Activated naive CD4-positive, alpha-beta T cell (primary cell): ENCODE data around the gene VPS33B.

Source experiments
- DNase-seq, 4 experiments: peaks; one replicate each; lab custom pipeline; 2025; lab: John Stamatoyannopoulos, UW

Gene VPS33B

GRCh38 chr15:90952901-90953677 is 69.3 kb downstream of the VPS33B start:
- no peak for DNase-seq

- DNase-seq, result no peak
Measured at GRCh38 chr15:90950676-90951075, 71.7 kb downstream of the VPS33B start.

DNA sequence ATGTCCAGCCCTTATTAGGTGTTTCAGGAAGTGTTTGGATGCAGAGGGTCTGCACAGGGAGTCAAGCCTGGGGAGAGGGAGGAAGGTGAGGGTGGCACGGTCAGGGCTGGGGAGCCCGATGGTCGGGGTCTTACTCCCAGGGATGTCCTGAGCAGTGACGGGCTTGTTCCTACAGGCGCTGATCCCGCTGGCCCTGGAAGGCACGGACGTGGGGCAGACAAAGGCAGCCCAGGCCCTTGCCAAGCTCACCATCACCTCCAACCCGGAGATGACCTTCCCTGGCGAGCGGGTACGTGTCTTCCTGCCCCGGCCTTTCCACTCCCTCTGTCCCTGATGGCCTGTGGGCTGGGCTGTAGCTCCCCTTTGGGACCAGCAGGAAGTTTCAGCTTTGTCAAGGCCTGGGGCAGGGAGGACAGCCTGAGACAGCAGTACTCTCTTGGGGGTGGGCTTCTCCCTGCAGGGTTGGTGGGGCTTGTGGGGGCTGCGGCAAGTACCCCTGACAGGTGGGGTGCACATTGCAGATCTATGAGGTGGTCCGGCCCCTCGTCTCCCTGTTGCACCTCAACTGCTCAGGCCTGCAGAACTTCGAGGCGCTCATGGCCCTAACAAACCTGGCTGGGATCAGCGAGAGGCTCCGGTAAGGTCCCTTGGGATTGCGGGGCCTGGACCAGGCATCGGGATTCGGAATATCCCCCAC is 72.3 kb downstream of the VPS33B start:
- DNase-seq, result no peak
